HepG2 (cell line): ENCODE data around the gene RAD52. TPM values are rescaled to one million over a fixed set of nuclear protein-coding genes. Genes with fewer than 3 reads are reported as not detected.

Source experiments
- NR2F2 ChIP-seq: IDR thresholded peaks from 2 replicates; pipeline ENCODE4 v1.6.1; 2012; ENCODE audit warnings: low read depth, inconsistent platforms, borderline replicate concordance
- RELA ChIP-seq: sonication (generic); formaldehyde crosslinking; IDR thresholded peaks from 2 replicates; pipeline ENCODE4 v1.4.0; 2020; ENCODE audit warnings: missing genetic modification reagents
- SCMH1 ChIP-seq: sonication (generic); formaldehyde crosslinking; IDR thresholded peaks from 2 replicates; pipeline ENCODE4 v1.9.0; 2021; ENCODE audit warnings: missing genetic modification reagents, mild to moderate bottlenecking, borderline replicate concordance
- ZNF24 ChIP-seq: fragments of 450-650 bp; IDR thresholded peaks from 2 replicates; pipeline ENCODE4 v1.6.1; 2017; ENCODE audit warnings: antibody characterized with exemption, mild to moderate bottlenecking
- ZNF562 ChIP-seq: sonication (generic); formaldehyde crosslinking; IDR thresholded peaks from 2 replicates; pipeline ENCODE4 v1.8.0; 2022; ENCODE audit warnings: missing genetic modification reagents, borderline replicate concordance
- ZNF891 ChIP-seq: sonication (generic); formaldehyde crosslinking; IDR thresholded peaks from 2 replicates; pipeline ENCODE4 v1.5.0; 2020; ENCODE audit warnings: mild to moderate bottlenecking, missing genetic modification reagents
- polyA plus RNA-seq, 8 experiments: library from polyadenylated mRNA; depleted of rRNA in 3 of 8; stranded (reverse) in 7 of 8; unstranded in 1 of 8; fragments of >200 nt; fragmentation: Illumina TruSeq in 4 of 8; extraction: Trizol in 4 of 8; gene quantifications; 2 replicates each; pipeline versions ENCODE4 v1.2.1 to v1.2.3, GENCODE V29; 2011 to 2016; ENCODE audit warnings: low read depth in 4 of 8, missing spikeins in 1 of 8, mixed read lengths in 1 of 8; ENCODE audit not compliant: insufficient read depth in 1 of 8
- total RNA-seq, 5 experiments: library from RNA; depleted of rRNA; stranded (reverse); fragments of >200 nt; fragmentation: Illumina TruSeq; extraction: Trizol; gene quantifications; 2 replicates each; pipeline ENCODE4 v1.2.3, GENCODE V29; 2016; ENCODE audit warnings: low read depth in 1 of 5
- TF ChIP-seq, protein P1 (sequence below): sonication (generic); formaldehyde crosslinking; IDR thresholded peaks from 2 replicates; pipeline ENCODE4 v1.5.1; 2020; ENCODE audit warnings: mild to moderate bottlenecking, missing genetic modification reagents, borderline replicate concordance
- TF ChIP-seq, protein P2 (sequence below): sonication (generic); formaldehyde crosslinking; IDR thresholded peaks from 2 replicates; pipeline ENCODE4 v1.4.0; 2020; ENCODE audit warnings: mild to moderate bottlenecking, missing genetic modification reagents
- TF ChIP-seq, protein P3 (sequence below), 2 experiments: sonication (generic) in 1 of 2; formaldehyde crosslinking in 1 of 2; IDR thresholded peaks; 2 replicates each; pipeline versions ENCODE4 v1.4.0 to v1.6.1; 2018 to 2020; ENCODE audit warnings: missing genetic modification reagents in 2 of 2, borderline replicate concordance in 1 of 2, low read depth in 1 of 2, mild to moderate bottlenecking in 1 of 2, missing biosample characterization in 1 of 2
- TF ChIP-seq, protein P4 (sequence below): sonication (generic); formaldehyde crosslinking; IDR thresholded peaks from 2 replicates; pipeline ENCODE4 v1.8.1; 2023; ENCODE audit warnings: mild to moderate bottlenecking, moderate library complexity, missing genetic modification reagents

RAD52 gene
- total and polyA plus RNA-seq, 2 of the 13 experiments (the other 11 are each of a cell fraction or from before 2014, with no cell fraction given): 14.3 to 19.9 TPM

DNA sequence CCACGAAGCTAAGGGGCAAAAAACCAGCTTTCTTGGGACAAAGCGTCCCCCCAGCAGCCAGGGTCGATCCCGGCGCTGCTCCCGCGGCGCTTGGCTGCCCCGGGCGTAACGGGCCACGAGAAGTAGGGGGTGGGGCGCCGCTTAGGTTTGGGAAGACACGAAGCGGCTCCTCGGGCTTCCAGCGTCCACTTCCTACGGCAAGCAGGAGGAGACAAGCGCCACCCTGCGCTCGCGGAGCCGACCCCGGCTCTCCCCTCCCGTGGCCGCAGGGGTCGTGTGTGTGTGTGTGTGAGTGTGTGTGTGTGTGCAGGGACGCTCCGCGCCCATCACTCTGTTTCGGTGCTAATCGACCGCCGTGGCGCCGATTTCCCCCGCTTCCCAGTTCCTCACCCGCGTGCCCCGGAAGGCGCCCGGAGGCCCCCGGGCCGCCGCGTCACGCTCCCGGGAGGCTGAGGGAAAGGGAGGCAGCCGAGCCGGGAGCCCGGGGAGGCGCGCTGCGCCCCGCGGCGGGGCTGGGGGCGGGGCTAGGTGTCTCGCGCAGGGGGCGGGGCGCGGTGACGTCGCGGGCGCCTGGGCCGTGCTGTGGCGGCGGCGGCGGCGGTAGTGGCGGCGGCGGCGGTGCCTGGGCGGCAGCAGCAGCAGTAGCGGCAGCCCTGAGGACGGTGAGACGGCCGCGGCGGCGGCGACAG, 41.3 kb upstream of the RAD52 start, which contains the start of gene ERC1 (continued):
- TF ChIP-seq, protein P1, sequence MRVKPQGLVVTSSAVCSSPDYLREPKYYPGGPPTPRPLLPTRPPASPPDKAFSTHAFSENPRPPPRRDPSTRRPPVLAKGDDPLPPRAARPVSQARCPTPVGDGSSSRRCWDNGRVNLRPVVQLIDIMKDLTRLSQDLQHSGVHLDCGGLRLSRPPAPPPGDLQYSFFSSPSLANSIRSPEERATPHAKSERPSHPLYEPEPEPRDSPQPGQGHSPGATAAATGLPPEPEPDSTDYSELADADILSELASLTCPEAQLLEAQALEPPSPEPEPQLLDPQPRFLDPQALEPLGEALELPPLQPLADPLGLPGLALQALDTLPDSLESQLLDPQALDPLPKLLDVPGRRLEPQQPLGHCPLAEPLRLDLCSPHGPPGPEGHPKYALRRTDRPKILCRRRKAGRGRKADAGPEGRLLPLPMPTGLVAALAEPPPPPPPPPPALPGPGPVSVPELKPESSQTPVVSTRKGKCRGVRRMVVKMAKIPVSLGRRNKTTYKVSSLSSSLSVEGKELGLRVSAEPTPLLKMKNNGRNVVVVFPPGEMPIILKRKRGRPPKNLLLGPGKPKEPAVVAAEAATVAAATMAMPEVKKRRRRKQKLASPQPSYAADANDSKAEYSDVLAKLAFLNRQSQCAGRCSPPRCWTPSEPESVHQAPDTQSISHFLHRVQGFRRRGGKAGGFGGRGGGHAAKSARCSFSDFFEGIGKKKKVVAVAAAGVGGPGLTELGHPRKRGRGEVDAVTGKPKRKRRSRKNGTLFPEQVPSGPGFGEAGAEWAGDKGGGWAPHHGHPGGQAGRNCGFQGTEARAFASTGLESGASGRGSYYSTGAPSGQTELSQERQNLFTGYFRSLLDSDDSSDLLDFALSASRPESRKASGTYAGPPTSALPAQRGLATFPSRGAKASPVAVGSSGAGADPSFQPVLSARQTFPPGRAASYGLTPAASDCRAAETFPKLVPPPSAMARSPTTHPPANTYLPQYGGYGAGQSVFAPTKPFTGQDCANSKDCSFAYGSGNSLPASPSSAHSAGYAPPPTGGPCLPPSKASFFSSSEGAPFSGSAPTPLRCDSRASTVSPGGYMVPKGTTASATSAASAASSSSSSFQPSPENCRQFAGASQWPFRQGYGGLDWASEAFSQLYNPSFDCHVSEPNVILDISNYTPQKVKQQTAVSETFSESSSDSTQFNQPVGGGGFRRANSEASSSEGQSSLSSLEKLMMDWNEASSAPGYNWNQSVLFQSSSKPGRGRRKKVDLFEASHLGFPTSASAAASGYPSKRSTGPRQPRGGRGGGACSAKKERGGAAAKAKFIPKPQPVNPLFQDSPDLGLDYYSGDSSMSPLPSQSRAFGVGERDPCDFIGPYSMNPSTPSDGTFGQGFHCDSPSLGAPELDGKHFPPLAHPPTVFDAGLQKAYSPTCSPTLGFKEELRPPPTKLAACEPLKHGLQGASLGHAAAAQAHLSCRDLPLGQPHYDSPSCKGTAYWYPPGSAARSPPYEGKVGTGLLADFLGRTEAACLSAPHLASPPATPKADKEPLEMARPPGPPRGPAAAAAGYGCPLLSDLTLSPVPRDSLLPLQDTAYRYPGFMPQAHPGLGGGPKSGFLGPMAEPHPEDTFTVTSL (CRISPR knock-in tag): 0 out of 2 replicates have a peak, but pooled peaks have one; percentile 24
- TF ChIP-seq ZNF24 (no peak), RELA (no peak), ZNF562 (CRISPR knock-in tag) (no peak), ZNF891 (CRISPR knock-in tag) (peak; percentile 95), SCMH1 (CRISPR knock-in tag) (no peak), NR2F2 (no peak)
- TF ChIP-seq, protein P2, sequence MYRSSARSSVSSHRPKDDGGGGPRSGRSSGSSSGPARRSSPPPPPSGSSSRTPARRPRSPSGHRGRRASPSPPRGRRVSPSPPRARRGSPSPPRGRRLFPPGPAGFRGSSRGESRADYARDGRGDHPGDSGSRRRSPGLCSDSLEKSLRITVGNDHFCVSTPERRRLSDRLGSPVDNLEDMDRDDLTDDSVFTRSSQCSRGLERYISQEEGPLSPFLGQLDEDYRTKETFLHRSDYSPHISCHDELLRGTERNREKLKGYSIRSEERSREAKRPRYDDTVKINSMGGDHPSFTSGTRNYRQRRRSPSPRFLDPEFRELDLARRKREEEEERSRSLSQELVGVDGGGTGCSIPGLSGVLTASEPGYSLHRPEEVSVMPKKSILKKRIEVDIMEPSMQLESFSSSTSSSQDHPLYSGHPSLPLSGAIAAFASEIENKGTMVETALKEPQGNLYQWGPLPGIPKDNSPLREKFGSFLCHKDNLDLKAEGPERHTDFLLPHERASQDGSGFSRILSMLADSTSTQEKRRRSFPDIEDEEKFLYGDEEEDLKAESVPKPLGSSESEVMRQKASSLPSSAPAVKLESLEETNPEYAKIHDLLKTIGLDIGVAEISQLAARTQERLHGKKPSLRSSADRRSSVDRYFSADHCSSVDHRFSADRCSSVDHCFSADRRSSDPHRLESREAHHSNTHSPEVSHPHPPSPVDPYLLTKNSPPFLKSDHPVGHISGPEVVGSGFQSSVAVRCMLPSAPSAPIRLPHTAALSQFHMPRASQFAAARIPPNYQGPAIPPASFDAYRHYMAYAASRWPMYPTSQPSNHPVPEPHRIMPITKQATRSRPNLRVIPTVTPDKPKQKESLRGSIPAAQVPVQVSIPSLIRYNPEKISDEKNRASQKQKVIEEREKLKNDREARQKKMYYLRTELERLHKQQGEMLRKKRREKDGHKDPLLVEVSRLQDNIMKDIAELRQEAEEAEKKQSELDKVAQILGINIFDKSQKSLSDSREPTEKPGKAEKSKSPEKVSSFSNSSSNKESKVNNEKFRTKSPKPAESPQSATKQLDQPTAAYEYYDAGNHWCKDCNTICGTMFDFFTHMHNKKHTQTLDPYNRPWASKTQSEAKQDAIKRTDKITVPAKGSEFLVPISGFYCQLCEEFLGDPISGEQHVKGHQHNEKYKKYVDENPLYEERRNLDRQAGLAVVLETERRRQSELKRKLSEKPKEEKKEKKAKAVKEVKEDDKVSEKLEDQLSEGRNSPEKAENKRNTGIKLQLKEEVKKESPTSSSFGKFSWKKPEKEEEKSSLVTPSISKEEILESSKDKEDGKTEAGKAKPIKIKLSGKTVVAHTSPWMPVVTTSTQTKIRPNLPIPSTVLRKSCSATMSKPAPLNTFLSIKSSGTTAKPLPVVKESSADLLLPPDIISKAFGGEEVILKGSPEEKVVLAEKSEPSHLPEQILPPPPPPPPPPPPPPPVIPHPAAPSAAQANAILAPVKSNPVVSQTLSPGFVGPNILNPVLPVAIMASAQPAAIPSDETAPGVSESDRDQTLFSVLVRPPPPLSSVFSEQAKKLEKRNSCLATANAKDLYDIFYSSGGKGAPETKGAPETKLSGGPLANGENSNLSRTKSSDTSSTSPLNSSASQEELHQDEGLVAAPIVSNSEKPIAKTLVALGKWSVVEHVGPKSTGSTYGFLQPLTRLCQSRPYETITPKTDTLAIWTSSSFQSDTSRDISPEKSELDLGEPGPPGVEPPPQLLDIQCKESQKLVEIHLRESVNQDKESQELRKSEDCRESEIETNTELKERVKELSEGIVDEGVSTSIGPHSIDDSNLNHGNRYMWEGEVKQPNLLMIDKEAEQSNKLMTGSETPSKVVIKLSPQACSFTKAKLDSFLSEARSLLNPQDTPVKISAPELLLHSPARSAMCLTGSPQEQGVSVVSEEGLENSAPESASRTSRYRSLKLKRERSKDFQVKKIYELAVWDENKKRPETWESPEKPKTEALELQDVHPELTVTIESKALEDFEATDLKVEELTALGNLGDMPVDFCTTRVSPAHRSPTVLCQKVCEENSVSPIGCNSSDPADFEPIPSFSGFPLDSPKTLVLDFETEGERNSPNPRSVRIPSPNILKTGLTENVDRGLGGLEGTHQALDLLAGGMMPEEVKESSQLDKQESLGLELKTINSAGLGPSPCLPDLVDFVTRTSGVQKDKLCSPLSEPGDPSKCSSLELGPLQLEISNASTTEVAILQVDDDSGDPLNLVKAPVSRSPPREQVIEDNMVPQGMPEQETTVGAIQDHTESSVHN (CRISPR knock-in tag): no peak
- TF ChIP-seq, protein P3, sequence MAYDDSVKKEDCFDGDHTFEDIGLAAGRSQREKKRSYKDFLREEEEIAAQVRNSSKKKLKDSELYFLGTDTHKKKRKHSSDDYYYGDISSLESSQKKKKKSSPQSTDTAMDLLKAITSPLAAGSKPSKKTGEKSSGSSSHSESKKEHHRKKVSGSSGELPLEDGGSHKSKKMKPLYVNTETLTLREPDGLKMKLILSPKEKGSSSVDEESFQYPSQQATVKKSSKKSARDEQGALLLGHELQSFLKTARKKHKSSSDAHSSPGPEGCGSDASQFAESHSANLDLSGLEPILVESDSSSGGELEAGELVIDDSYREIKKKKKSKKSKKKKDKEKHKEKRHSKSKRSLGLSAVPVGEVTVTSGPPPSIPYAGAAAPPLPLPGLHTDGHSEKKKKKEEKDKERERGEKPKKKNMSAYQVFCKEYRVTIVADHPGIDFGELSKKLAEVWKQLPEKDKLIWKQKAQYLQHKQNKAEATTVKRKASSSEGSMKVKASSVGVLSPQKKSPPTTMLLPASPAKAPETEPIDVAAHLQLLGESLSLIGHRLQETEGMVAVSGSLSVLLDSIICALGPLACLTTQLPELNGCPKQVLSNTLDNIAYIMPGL (CRISPR knock-in tag; IDR thresholded peaks at IDR 0.05; ENCODE audit: borderline replicate concordance in 1 of 2, low read depth in 1 of 2): peak; percentile 62 to 89
- TF ChIP-seq, protein P4, sequence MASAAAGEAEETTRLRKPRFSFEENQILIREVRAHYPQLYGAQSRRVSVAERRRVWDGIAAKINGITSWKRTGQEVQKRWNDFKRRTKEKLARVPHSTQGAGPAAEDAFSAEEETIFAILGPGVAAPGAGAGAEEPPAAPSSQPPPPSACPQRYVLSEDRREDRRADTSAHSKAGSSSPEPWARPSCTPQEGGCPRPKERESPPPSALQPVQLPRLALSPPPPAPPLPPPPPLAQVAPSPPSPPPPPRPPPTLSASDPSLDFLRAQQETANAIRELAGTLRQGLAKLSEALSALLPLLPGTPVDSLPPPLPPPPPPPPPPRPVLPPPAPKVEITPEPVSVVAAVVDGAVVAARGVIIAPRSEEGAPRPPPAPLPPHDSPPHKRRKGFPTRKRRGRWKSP (CRISPR knock-in tag): no peak; the same call in none of the 2 replicates
